AG08396 (cell line): ENCODE data around the gene GMCL1.
A peak's percentile ranks its signal among the peaks of the same experiment; 100 is the strongest.
"Not testable (repeated sequence)": the region's sequence is repeated elsewhere in the genome, so short reads cannot be mapped to it uniquely, and the experiment has no call there.

ENCODE experiments used
- DNase-seq: peaks from one replicate; pipeline ENCODE4 v3.0.0; 2012; ENCODE audit warnings: low spot score, mixed read lengths

GMCL1 gene

GRCh38 chr2:69848186-69848790 lies 18.8 kb downstream of the GMCL1 start:
- DNase-seq, result no peak

- no peak for DNase-seq
These were observed 28.8 kb downstream of the GMCL1 start for GRCh38 chr2:69858261-69858660.

GRCh38 chr2:69863298-69863697 lies 33.8 kb downstream of the GMCL1 start:
- DNase-seq, result no peak

GRCh38 chr2:69888451-69888850 lies 59.0 kb downstream of the GMCL1 start:
- DNase-seq, result no peak

GRCh38 chr2:69889302-69889701 lies 59.8 kb downstream of the GMCL1 start:
- no peak for DNase-seq

- no peak for DNase-seq
These were observed 61.4 kb downstream of the GMCL1 start for GRCh38 chr2:69890881-69891280.

GRCh38 chr2:69892838-69893424 lies 63.5 kb downstream of the GMCL1 start:
- not testable (repeated sequence) for DNase-seq

GRCh38 chr2:69893684-69894551 lies 64.5 kb downstream of the GMCL1 start, which contains the start of gene SNRNP27:
TSS of gene SNRNP27 (plus strand) at chr2:69893956. CDS start at chr2:69893985, 29 bp downstream.
- DNase-seq, result peak; percentile 85

GRCh38 chr2:69894737-69895136 lies 65.3 kb downstream of the GMCL1 start:
- DNase-seq, result not testable (repeated sequence)

GRCh38 chr2:69902213-69902922 lies 72.9 kb downstream of the GMCL1 start:
- DNase-seq, result no peak

- DNase-seq, result no peak
These were observed 77.8 kb downstream of the GMCL1 start for GRCh38 chr2:69907216-69907615.

GRCh38 chr2:69911985-69912563 lies 82.6 kb downstream of the GMCL1 start:
- no peak for DNase-seq

- peak; percentile 98 for DNase-seq
These were observed 84.9 kb downstream of the GMCL1 start for GRCh38 chr2:69914164-69914949.

- DNase-seq, result peak; percentile 33
These were observed 85.8 kb downstream of the GMCL1 start, which contains the start of gene MXD1 for GRCh38 chr2:69914950-69915945. TSS of gene MXD1 (plus strand) at chr2:69915109. CDS start at chr2:69915331, 222 bp downstream.

- DNase-seq, result no peak
These were observed 86.6 kb downstream of the GMCL1 start for GRCh38 chr2:69916106-69916505.

- DNase-seq, result peak; percentile 68
These were observed 88.4 kb downstream of the GMCL1 start for GRCh38 chr2:69917852-69918251.

GRCh38 chr2:69918401-69918800 lies 88.9 kb downstream of the GMCL1 start:
- no peak for DNase-seq

GRCh38 chr2:69923116-69923515 lies 93.7 kb downstream of the GMCL1 start:
- DNase-seq, result no peak

GRCh38 chr2:69926849-69927515 lies 97.5 kb downstream of the GMCL1 start:
- no peak for DNase-seq
